ENCODE results near the gene CFAP221.

CFAP221 gene

DNA sequence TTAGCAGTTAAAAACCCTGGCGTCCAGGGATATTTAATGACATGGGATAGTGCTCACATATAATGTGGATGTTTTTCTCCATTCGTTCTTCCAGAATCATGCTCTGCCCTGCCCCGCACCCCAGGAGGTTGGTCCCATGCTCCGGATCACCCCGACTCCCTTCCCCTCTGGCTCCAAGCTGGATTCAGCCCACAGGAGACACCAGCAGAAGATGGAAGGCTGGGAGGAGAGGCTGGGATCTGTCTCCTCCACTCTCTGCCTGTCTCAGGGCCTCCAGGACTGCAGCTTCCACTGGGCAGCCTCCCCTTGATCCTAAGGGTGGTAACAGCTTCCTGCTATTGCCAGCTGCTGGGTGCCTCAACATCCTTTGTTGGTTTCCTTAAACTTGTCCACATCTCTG is 159.3 kb downstream of the CFAP221 start:
- no peak for DNase-seq

DNA sequence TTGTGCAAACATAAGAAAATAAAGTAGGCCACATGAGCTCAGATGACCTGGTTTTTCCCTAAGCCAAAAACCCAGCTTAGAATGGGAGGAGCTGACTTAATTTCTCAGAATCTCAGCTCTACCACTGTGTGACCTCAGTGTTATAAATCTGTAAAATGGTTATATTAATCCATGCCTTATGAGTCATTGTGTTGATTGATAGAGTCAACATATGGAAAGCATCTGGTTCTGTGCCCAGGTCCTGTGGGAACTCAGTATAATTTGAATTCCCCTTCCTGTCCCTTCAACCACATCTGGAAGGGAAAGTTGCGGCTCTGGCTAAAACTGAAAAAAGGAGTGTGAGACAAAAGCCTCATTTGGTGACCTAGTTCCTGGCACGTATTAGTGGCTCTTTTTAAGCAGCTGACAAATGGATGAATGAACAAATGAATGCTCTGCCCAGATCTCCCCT is 160.4 kb downstream of the CFAP221 start:
- DNase-seq: no peak

DNA sequence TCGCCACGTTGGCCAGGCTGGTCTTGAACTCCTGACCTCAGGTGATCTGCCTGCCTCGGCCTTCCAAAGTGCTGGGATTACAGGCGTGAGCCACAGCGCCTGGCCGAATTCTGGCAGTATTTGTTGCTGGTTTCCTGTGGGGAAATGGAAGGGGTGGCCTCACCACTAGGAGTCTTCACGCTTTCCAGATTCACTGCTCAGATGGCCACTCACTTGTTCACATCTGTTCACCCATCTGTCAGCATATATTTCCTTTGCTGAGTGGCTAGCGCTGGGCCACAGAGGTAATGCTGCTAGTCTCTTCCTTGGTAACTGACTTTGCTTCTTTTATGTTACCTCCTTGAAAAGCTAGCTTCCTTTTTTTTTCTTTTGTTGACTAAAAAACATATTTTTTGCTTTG is 162.0 kb downstream of the CFAP221 start:
- no peak for DNase-seq
